WTC11 (cell line): Measurements from ENCODE around the gene SAXO2. TPM values are rescaled to one million over a fixed set of nuclear protein-coding genes. Genes with fewer than 3 reads are reported as not detected.

ENCODE experiments used
- ATAC-seq: fragments of 200-7000 bp; cut with Tn5 transposase; 2 replicates; pipeline ENCODE4 v1.10.0; 2021; ENCODE audit warnings: mild to moderate bottlenecking, moderate library complexity
- CTCF ChIA-PET: fragments of 300-600 bp; sonication (Branson Sonifier 250); formaldehyde crosslinking; loops from one replicate; lab custom pipeline; 2021; ENCODE audit warnings: antibody characterized with exemption; lab: Charles Lee
- POLR2A ChIA-PET: fragments of 350-600 bp; sonication (Branson Sonifier 250); formaldehyde crosslinking; loops from one replicate; lab custom pipeline; 2021; ENCODE audit warnings: antibody characterized with exemption; lab: Charles Lee
- DNase-seq: peaks from one replicate; pipeline ENCODE4 v3.0.0; 2021; ENCODE audit warnings: low spot score
- H3K27ac Mint-ChIP-seq: 2 replicates; pipeline ENCODE4 v1.8.0; 2021; ENCODE audit warnings: mixed read lengths
- H3K27me3 Mint-ChIP-seq: 2 replicates; pipeline ENCODE4 v1.8.0; 2021; ENCODE audit warnings: low read depth, mild to moderate bottlenecking, moderate library complexity, mixed read lengths
- H3K36me3 Mint-ChIP-seq: 2 replicates; pipeline ENCODE4 v1.8.0; 2021; ENCODE audit warnings: mixed read lengths
- H3K4me1 Mint-ChIP-seq: 2 replicates; pipeline ENCODE4 v1.8.0; 2022; ENCODE audit warnings: mixed read lengths
- H3K4me3 Mint-ChIP-seq: 2 replicates; pipeline ENCODE4 v1.8.0; 2021; ENCODE audit warnings: mild to moderate bottlenecking, moderate library complexity, mixed read lengths
- H3K9me3 Mint-ChIP-seq: 2 replicates; pipeline ENCODE4 v1.8.0; 2021; ENCODE audit warnings: mixed read lengths
- AFF4 ChIP-seq: sonication (generic); formaldehyde crosslinking; IDR thresholded peaks from 2 replicates; pipeline ENCODE4 v1.8.1; 2023; ENCODE audit warnings: mild to moderate bottlenecking, missing genetic modification reagents, borderline replicate concordance
- CREB1 ChIP-seq: sonication (generic); formaldehyde crosslinking; IDR thresholded peaks from 2 replicates; pipeline ENCODE4 v1.8.0; 2023; ENCODE audit warnings: mild to moderate bottlenecking, missing genetic modification reagents
- E2F5 ChIP-seq: sonication (generic); formaldehyde crosslinking; IDR thresholded peaks from 2 replicates; pipeline ENCODE4 v1.8.1; 2022; ENCODE audit warnings: mild to moderate bottlenecking, moderate library complexity, missing genetic modification reagents
- ELF4 ChIP-seq: sonication (generic); formaldehyde crosslinking; IDR thresholded peaks from 2 replicates; pipeline ENCODE4 v1.8.1; 2022; ENCODE audit warnings: low read depth, mild to moderate bottlenecking, moderate library complexity, missing genetic modification reagents
- FOXK1 ChIP-seq: sonication (generic); formaldehyde crosslinking; IDR thresholded peaks from 2 replicates; pipeline ENCODE4 v1.8.0; 2022; ENCODE audit warnings: mild to moderate bottlenecking, moderate library complexity, missing genetic modification reagents
- GABPB1 ChIP-seq: sonication (generic); formaldehyde crosslinking; IDR thresholded peaks from 2 replicates; pipeline ENCODE4 v1.8.1; 2023; ENCODE audit warnings: mild to moderate bottlenecking, missing genetic modification reagents
- IRF2 ChIP-seq: sonication (generic); formaldehyde crosslinking; IDR thresholded peaks from 2 replicates; pipeline ENCODE4 v1.8.0; 2022; ENCODE audit warnings: low read depth, missing genetic modification reagents, borderline replicate concordance
- JAZF1 ChIP-seq: fragments of 250-450 bp; sonication (Bioruptor Pico); IDR thresholded peaks from 2 replicates; pipeline ENCODE4 v1.9.0; 2021; ENCODE audit warnings: moderate library complexity, mild to moderate bottlenecking, inconsistent platforms
- MXD4 ChIP-seq: fragments of 250-450 bp; sonication (Bioruptor Pico); IDR thresholded peaks from 2 replicates; pipeline ENCODE4 v1.8.0; 2021; ENCODE audit warnings: mild to moderate bottlenecking, moderate library complexity, borderline replicate concordance
- NR1H2 ChIP-seq: sonication (generic); formaldehyde crosslinking; IDR thresholded peaks from 2 replicates; pipeline ENCODE4 v1.9.0; 2021; ENCODE audit warnings: mild to moderate bottlenecking, moderate library complexity, missing genetic modification reagents
- NR3C1 ChIP-seq: sonication (generic); formaldehyde crosslinking; conservative IDR thresholded peaks from 2 replicates; pipeline ENCODE4 v1.8.1; 2023; ENCODE audit warnings: low read depth, mild to moderate bottlenecking, missing genetic modification reagents
- PREB ChIP-seq: sonication (generic); formaldehyde crosslinking; IDR thresholded peaks from 2 replicates; pipeline ENCODE4 v1.8.1; 2022; ENCODE audit warnings: mild to moderate bottlenecking, missing genetic modification reagents, moderate library complexity, borderline replicate concordance
- RORB ChIP-seq: fragments of 250-450 bp; sonication (Bioruptor Pico); IDR thresholded peaks from 2 replicates; pipeline ENCODE4 v1.9.0; 2021; ENCODE audit warnings: mild to moderate bottlenecking
- SMAD4 ChIP-seq: sonication (generic); formaldehyde crosslinking; IDR thresholded peaks from 2 replicates; pipeline ENCODE4 v1.8.0; 2022; ENCODE audit warnings: mild to moderate bottlenecking, missing genetic modification reagents
- SP1 ChIP-seq: sonication (generic); formaldehyde crosslinking; conservative IDR thresholded peaks from 2 replicates; pipeline ENCODE4 v1.8.1; 2022; ENCODE audit warnings: missing genetic modification reagents
- TEAD1 ChIP-seq: sonication (generic); formaldehyde crosslinking; IDR thresholded peaks from 2 replicates; pipeline ENCODE4 v1.8.0; 2022; ENCODE audit warnings: mild to moderate bottlenecking, missing genetic modification reagents
- ZNF232 ChIP-seq: sonication (generic); formaldehyde crosslinking; IDR thresholded peaks from 2 replicates; pipeline ENCODE4 v1.8.0; 2022; ENCODE audit warnings: mild to moderate bottlenecking, missing genetic modification reagents
- ZNF263 ChIP-seq: sonication (generic); formaldehyde crosslinking; IDR thresholded peaks from 2 replicates; pipeline ENCODE4 v1.8.1; 2022; ENCODE audit warnings: low read depth, mild to moderate bottlenecking, moderate library complexity, missing genetic modification reagents
- ZNF671 ChIP-seq: fragments of 250-450 bp; sonication (Bioruptor Pico); IDR thresholded peaks from 2 replicates; pipeline ENCODE4 v1.8.0; 2021; ENCODE audit warnings: mild to moderate bottlenecking
- total RNA-seq: library from RNA; stranded (reverse); gene quantifications from 3 replicates; pipeline ENCODE4 v1.2.3, GENCODE V29; 2021
- TF ChIP-seq, protein P1 (sequence below): sonication (generic); formaldehyde crosslinking; IDR thresholded peaks from 2 replicates; pipeline ENCODE4 v1.8.0; 2022; ENCODE audit warnings: mild to moderate bottlenecking, missing genetic modification reagents
- TF ChIP-seq, protein P2 (sequence below): sonication (generic); formaldehyde crosslinking; IDR thresholded peaks from 2 replicates; pipeline ENCODE4 v1.8.0; 2023; ENCODE audit warnings: missing genetic modification reagents
- TF ChIP-seq, protein P3 (sequence below): sonication (generic); formaldehyde crosslinking; IDR thresholded peaks from 2 replicates; pipeline ENCODE4 v1.8.0; 2022; ENCODE audit warnings: missing genetic modification reagents

SAXO2 gene
- total RNA-seq, 1 experiment from 2014 or later = 2.7 TPM

- no peak for TF ChIP-seq AFF4 (CRISPR knock-in tag)
- TF ChIP-seq, protein P1, sequence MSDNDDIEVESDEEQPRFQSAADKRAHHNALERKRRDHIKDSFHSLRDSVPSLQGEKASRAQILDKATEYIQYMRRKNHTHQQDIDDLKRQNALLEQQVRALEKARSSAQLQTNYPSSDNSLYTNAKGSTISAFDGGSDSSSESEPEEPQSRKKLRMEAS (CRISPR knock-in tag) = no peak
- TF ChIP-seq PREB (CRISPR knock-in tag) = no peak
- TF ChIP-seq SMAD4 = no peak
- TF ChIP-seq RORB = no peak
- TF ChIP-seq ELF4 (CRISPR knock-in tag) = no peak
- no peak for TF ChIP-seq CREB1 (CRISPR knock-in tag)
- no peak for TF ChIP-seq ZNF671 (CRISPR knock-in tag)
- TF ChIP-seq MXD4 (CRISPR knock-in tag) = no peak
- no peak for TF ChIP-seq E2F5
- TF ChIP-seq, all 79 proteins: peak for 0
These were observed 43.0 kb downstream of the SAXO2 start (continued) for GRCh38 chr15:82305621-82306048.

- Mint-ChIP-seq H3K4me1 (no peaks in the 10 kb centered on the region), H3K27me3 (peaks cover 4% of the 10 kb centered on the region), H3K9me3 (peaks cover 8% of the 10 kb centered on the region), H3K36me3 (no peaks in the 10 kb centered on the region), H3K4me3 (no peak overlapping the region), H3K27ac (no peak overlapping the region)
- ChIA-PET POLR2A (no interaction called here), CTCF (no interaction called here)
- DNase-seq (no peak), ATAC-seq (peak; percentile 84)
- TF ChIP-seq TEAD1 (no peak), AFF4 (CRISPR knock-in tag) (no peak), JAZF1 (no peak), ZNF263 (CRISPR knock-in tag) (no peak), NR1H2 (CRISPR knock-in tag) (no peak), FOXK1 (no peak), NR3C1 (CRISPR knock-in tag) (no peak), SP1 (CRISPR knock-in tag) (no peak), GABPB1 (CRISPR knock-in tag) (no peak), ZNF232 (CRISPR knock-in tag) (no peak), IRF2 (no peak)
- TF ChIP-seq, protein P2, sequence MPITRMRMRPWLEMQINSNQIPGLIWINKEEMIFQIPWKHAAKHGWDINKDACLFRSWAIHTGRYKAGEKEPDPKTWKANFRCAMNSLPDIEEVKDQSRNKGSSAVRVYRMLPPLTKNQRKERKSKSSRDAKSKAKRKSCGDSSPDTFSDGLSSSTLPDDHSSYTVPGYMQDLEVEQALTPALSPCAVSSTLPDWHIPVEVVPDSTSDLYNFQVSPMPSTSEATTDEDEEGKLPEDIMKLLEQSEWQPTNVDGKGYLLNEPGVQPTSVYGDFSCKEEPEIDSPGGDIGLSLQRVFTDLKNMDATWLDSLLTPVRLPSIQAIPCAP (CRISPR knock-in tag) = no peak
- TF ChIP-seq, protein P3, sequence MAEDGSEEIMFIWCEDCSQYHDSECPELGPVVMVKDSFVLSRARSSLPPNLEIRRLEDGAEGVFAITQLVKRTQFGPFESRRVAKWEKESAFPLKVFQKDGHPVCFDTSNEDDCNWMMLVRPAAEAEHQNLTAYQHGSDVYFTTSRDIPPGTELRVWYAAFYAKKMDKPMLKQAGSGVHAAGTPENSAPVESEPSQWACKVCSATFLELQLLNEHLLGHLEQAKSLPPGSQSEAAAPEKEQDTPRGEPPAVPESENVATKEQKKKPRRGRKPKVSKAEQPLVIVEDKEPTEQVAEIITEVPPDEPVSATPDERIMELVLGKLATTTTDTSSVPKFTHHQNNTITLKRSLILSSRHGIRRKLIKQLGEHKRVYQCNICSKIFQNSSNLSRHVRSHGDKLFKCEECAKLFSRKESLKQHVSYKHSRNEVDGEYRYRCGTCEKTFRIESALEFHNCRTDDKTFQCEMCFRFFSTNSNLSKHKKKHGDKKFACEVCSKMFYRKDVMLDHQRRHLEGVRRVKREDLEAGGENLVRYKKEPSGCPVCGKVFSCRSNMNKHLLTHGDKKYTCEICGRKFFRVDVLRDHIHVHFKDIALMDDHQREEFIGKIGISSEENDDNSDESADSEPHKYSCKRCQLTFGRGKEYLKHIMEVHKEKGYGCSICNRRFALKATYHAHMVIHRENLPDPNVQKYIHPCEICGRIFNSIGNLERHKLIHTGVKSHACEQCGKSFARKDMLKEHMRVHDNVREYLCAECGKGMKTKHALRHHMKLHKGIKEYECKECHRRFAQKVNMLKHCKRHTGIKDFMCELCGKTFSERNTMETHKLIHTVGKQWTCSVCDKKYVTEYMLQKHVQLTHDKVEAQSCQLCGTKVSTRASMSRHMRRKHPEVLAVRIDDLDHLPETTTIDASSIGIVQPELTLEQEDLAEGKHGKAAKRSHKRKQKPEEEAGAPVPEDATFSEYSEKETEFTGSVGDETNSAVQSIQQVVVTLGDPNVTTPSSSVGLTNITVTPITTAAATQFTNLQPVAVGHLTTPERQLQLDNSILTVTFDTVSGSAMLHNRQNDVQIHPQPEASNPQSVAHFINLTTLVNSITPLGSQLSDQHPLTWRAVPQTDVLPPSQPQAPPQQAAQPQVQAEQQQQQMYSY (CRISPR knock-in tag) = no peak
These were observed 44.4 kb downstream of the SAXO2 start for GRCh38 chr15:82306791-82307713.
